HT-29 (cell line): ENCODE results near the gene ERVV-1. TPM values are rescaled to one million over a fixed set of nuclear protein-coding genes. Genes with fewer than 3 reads are reported as not detected.
A peak's percentile ranks its signal among the peaks of the same experiment; 100 is the strongest.
"Not testable (repeated sequence)": the region's sequence is repeated elsewhere in the genome, so short reads cannot be mapped to it uniquely, and the experiment has no call there.

Source experiments
- DNase-seq: peaks from one replicate; pipeline ENCODE4 v3.0.0-alpha.2; 2015; ENCODE audit warnings: low spot score
- total RNA-seq: library from RNA; depleted of rRNA; stranded (reverse); fragments of >200 nt; shearing (Covaris generic); gene quantifications from 2 replicates; pipeline ENCODE4 v1.2.3, GENCODE V29; 2014; rRNA removed

Gene ERVV-1
- total RNA-seq, 1 experiment from 2014 or later, result not detected

DNA sequence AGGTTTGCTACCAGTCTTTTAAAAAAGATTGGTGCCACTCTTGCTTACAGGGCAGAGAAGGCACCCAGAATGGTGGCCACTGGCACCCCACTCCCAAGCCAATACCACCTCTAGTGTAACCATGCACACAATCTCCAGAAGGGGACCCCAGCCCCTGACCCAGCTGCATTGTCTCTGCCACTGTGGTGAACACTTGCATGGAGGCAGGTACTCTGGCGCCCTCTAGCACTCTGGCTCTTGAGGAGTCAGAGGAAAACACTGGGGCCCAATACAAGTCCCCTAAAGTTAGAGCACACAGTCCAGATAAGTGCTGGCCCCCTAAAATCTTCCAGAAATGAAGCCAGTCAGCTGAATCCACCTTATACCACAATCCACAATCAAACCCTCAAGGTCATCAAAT, 6.0 kb downstream of the ERVV-1 start:
- peak; percentile 16 for DNase-seq

DNA sequence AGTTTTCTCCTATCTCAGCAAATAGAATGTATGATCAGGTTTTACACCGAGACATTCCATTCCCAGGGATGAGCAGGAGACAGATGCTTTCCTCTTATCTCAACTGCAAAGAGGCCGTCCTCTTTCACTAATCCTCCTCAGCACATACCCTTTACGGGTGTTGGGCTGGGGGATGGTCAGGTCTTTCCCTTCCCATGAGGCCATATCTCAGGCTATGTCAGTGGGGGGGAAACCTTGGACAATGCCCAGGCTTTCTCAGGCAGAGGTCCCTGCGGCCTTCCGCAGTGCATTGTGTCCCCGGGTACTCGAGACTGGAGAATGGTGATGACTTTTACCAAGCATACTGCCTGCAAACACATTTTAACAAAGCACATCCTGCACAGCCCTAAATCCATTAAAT, 14.6 kb downstream of the ERVV-1 start:
- not testable (repeated sequence) for DNase-seq

DNA sequence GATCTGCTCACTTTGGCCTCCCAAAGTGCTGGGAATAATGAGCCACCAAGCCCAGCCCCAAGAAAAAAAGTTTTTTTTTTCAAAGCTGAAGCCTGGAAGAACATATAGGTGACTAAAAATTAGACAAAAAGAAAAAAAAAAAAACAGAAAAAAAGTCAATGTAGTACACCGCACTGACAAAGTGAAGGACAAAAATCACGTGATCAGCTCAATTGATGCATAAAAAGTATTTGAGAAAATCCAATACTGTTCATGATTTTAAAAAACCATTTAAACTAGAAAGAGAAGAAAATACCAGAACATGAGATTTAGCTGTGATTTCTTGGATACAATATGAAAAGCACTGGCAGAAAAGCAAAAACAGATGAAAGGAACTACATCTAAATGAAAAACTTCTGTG, 20.3 kb downstream of the ERVV-1 start:
- no peak for DNase-seq

DNA sequence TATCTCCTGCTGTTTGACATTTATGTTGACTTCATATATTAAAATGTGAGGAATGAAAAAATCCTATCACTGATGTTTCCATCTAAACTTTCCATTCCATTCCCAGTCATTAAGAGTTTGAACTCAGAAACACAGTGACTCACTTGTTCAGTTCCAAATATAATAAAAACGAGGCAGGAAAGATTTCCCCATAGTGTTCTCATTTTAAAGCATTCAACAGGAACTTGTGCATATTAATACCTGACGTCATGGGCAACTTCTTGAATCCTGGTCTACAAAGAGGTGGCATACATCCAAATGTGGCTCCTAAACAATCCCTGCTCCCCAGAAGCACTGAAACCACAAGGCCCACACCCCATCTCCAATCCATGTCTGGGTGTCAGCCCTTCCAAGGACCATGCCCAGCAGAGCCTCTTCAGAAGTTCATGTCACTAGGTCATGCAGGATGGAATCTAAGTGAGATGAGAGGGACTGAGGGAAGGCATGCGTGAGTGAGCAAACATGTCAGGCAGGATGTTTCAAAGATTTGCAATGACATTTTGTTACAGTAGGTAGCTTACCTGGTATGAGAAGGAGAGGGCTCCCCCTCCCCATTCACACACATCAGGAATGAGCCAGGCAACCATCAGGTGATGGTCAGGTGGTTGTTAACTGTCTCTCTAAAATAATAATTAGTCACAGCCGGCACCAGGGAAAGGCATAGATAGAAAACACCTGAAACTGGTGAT, 21.4 kb downstream of the ERVV-1 start:
- DNase-seq, result no peak

DNA sequence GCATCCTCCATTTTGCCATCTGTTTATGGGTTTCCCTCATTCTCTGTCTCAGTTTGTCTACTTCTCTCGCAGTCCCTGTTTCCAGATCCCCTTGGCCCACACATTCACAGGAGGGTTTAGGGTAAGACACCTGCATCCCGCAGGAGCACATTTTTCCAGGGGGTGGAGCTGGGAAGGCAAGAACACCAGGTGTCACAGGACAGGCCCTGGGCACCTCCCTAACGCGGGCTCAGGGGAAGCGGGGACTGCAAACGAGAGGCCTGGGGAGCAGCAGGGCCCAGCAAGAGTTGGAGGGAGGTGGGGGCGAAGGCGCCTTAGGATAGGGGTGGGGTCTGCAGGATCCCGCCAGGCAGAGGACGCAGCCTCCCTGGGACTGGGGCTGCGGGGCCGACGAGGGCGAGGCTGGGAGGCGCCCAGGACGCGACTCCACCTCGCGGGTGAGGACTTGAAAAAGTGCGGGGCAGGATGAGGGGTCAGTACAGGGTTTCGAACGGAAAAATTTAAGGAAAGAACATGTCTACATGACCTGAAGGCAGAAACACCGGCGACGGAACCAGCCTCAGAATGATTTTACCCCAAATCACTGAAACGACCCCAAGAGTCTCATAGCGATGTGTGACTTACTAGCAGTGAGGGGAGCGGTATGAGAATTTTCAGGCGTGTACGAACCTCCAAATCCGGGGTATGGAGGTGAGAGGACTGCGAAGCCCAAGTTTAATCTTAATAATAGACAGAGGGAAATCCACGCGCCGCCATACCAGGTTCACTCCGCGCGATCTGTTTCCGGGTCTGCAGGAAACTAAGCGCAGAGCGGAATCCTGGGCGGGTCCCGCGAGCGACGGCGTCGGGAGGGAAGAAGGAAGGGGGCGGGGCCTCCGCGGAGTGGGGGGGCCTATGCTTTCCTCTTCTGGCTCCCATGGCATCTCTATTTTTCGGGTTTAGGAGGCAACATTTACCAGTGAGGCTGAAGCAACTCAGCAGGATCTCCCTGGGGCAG, 23.7 kb downstream of the ERVV-1 start:
- DNase-seq, result no peak

DNA sequence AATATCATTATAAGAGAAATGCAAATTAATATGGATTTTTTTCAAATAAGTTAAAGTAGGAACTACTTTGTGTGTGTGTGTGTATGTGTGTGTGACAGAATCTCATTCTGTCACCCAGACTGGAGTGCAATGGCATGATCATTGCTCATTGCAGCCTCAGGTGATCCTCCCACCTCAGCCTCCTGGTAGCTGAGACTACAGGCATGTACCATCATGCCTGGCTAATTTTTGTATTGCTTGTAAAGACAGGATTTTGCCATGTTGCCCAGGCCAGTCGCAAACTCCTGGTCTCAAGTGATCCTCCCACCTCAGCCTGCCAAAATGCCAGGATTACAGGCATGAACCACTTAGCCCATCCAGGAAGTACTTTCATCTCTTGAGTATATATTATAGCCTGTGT, 27.6 kb downstream of the ERVV-1 start:
- DNase-seq, result no peak

DNA sequence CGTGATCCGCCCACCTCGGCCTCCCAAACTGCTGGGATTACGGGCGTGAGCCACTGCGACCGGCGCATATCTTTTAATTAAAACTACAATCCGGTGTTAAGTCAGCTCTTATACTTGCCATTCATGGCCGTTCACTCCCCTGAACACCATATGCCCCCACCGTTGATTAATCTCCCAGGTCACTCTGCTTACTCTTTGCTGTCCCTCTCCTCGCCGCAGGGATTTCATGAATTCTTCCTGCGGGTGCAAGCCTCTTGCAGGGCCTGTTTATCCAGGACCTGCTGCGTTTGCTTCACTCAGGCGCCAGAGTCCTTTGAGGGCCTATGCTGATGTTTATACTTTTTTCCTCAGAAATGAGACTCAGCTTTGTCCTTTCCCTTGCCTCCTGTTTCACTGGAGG, 31.8 kb downstream of the ERVV-1 start:
- no peak for DNase-seq

DNA sequence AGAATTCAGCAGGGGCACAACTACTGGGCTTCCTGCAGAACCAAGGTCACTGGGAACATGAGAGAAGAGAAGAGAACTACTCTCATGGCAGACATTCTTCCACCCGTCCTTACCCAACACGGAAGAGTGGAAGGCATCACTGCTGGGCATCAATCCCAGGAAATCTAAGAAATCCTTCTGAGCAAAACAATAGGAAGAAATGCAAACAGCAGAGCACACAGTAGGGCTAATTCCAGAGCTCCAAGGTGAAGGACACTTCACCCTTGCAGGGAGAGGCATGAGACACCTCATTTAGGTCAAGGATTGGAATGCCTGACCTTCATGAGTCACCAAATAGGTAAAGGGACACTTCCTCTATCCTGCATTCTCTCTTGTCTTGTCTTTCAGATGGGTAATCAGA, 33.7 kb downstream of the ERVV-1 start:
- DNase-seq, result no peak

DNA sequence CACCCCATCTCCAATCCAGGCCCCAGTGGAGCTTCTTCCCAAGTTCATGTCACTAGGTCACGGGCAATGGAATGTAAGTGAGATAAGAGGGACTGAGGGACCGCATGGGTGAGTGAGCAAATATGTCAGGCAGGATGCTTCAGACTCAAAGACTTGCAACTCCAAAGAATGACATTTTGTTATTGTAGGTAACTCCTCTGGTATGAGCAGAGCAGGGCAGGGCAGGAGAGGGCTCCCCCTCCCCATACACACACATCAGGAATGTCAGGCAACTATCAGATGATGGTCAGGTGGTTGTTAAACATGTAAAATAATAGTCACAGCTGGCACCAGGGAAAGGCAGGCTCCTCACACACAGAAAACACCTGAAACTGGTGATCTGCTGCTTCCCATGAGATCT, 41.4 kb downstream of the ERVV-1 start:
- DNase-seq, result no peak

DNA sequence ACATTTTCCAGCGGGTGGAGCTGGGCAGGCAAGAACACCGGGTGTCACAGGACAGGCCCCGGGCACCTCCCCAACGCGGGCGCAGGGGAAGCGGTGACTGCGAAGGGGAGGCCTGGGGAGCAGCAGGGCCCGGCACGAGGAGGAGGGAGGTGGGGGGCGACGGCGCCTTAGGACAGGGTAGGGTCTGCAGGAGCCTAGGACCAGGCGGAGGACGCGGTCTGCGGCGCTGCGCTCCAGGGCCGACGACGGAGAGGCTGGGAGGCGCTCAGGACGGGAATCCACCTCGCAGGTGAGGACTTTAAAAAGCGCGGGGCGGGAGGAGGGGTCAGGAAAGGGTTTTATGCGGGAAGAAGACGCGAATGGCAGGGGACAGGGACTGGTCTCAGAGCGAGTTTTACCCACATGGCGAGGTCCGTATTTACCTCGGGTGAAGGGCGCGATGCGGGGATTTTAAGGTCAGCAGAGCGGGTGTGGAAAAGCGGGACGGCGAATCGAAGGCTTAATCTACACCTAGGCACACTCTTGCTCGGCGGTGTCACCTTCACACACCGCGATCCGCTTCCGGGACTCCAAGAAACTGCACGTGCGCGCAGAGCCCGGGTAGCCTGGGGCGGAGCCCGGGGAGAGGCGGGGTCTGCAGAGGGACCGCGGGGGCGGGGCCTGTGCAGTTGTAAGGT, 44.3 kb downstream of the ERVV-1 start:
- DNase-seq, result no peak

Other genes with a start within 250 kb of the ERVV-1 start
- 4.0 and 6.6 TPM in 2 replicates for gene ZNF600, start 227.1 kb upstream of the ERVV-1 start, total RNA-seq
- gene ZNF28, start 192.3 kb upstream of the ERVV-1 start, total RNA-seq, result 13.2 and 17.1 TPM in 2 replicates
- gene ZNF468, start 156.3 kb upstream of the ERVV-1 start, total RNA-seq, result 30.4 and 31.0 TPM in 2 replicates
- 6.0 and 8.5 TPM in 2 replicates for gene ZNF320, start 116.3 kb upstream of the ERVV-1 start, total RNA-seq
- gene ZNF888, start 90.5 kb upstream of the ERVV-1 start, total RNA-seq, result 8.2 and 10.0 TPM in 2 replicates
- gene ZNF816, start 51.0 kb upstream of the ERVV-1 start, total RNA-seq, result 8.9 and 12.3 TPM in 2 replicates
- gene ERVV-2, start 30.8 kb downstream of the ERVV-1 start, total RNA-seq, result not detected in 2 replicates
- 8.5 and 14.9 TPM in 2 replicates for gene ZNF160, start 89.5 kb downstream of the ERVV-1 start, total RNA-seq
- not detected in 2 replicates for gene ZNF415, start 119.0 kb downstream of the ERVV-1 start, total RNA-seq
- gene ZNF347, start 145.1 kb downstream of the ERVV-1 start, total RNA-seq, result not detected in 2 replicates
- not detected in 2 replicates for gene ZNF665, start 179.4 kb downstream of the ERVV-1 start, total RNA-seq
- not detected in 2 replicates for gene ZNF677, start 241.0 kb downstream of the ERVV-1 start, total RNA-seq
- not detected in 2 replicates for gene VN1R2, start 244.4 kb downstream of the ERVV-1 start, total RNA-seq